Astrocyte of the hippocampus (primary cell): ENCODE data around the gene CALD1.
A peak's percentile ranks its signal among the peaks of the same experiment; 100 is the strongest.

Experiments used
- DNase-seq: peaks from one replicate; pipeline ENCODE4 v3.0.0; 2011; ENCODE audit warnings: low read depth, low spot score

The CALD1 gene

GRCh38 chr7:134826105-134826504 lies 46.7 kb downstream of the CALD1 start:
- peak; percentile 81 for DNase-seq

GRCh38 chr7:134827436-134827835 lies 48.0 kb downstream of the CALD1 start:
- DNase-seq, result no peak

- peak; percentile 77 for DNase-seq
These were observed 48.5 kb downstream of the CALD1 start for GRCh38 chr7:134827889-134828288.

- no peak for DNase-seq
These were observed 48.9 kb downstream of the CALD1 start for GRCh38 chr7:134828361-134828760.

- no peak for DNase-seq
These were observed 50.0 kb downstream of the CALD1 start for GRCh38 chr7:134829380-134829986.

- DNase-seq, result no peak
These were observed 52.4 kb downstream of the CALD1 start for GRCh38 chr7:134831862-134832261.

GRCh38 chr7:134832367-134832766 lies 52.9 kb downstream of the CALD1 start:
- no peak for DNase-seq

- peak; percentile 80 for DNase-seq
These were observed 55.4 kb downstream of the CALD1 start for GRCh38 chr7:134834689-134835462.

GRCh38 chr7:134835463-134835823 lies 56.0 kb downstream of the CALD1 start:
- DNase-seq, result no peak

- no peak for DNase-seq
These were observed 57.0 kb downstream of the CALD1 start for GRCh38 chr7:134836447-134836846.

- no peak for DNase-seq
These were observed 59.9 kb downstream of the CALD1 start for GRCh38 chr7:134839298-134839697.

GRCh38 chr7:134842062-134842461 lies 62.6 kb downstream of the CALD1 start:
- DNase-seq, result no peak

- DNase-seq, result no peak
These were observed 63.5 kb downstream of the CALD1 start for GRCh38 chr7:134842886-134843430.

- no peak for DNase-seq
These were observed 64.8 kb downstream of the CALD1 start for GRCh38 chr7:134844200-134844599.

GRCh38 chr7:134845461-134845860 lies 66.0 kb downstream of the CALD1 start:
- DNase-seq, result no peak

- no peak for DNase-seq
These were observed 68.6 kb downstream of the CALD1 start for GRCh38 chr7:134847851-134848588.

- DNase-seq, result no peak
These were observed 70.6 kb downstream of the CALD1 start for GRCh38 chr7:134850066-134850465.

GRCh38 chr7:134851141-134851540 lies 71.7 kb downstream of the CALD1 start:
- DNase-seq, result no peak

- no peak for DNase-seq
These were observed 73.2 kb downstream of the CALD1 start for GRCh38 chr7:134852625-134853024.

- DNase-seq, result no peak
These were observed 75.4 kb downstream of the CALD1 start for GRCh38 chr7:134854816-134855215.

- DNase-seq, result no peak
These were observed 76.0 kb downstream of the CALD1 start for GRCh38 chr7:134855442-134855841.

GRCh38 chr7:134856091-134856490 lies 76.7 kb downstream of the CALD1 start:
- DNase-seq, result no peak
